Loucy (cell line): Measurements from ENCODE around the gene CHMP5.

Source experiments
- CTCF ChIP-seq: fragments of 200-600 bp; sonication (generic); conservative IDR thresholded peaks from 2 replicates; pipeline ENCODE4 v1.5.1; 2014; ENCODE audit warnings: mild to moderate bottlenecking, antibody characterized with exemption, low read length
- EZH2phosphoT487 ChIP-seq: fragments of 200-600 bp; IDR thresholded peaks from 2 replicates; pipeline ENCODE4 v1.6.1; 2018; ENCODE audit warnings: antibody characterized with exemption, mild to moderate bottlenecking, moderate library complexity, borderline replicate concordance

GRCh38 chr9:33225319-33226147, 39.3 kb upstream of the CHMP5 start:
- peak; percentile 78 for TF ChIP-seq CTCF
- TF ChIP-seq EZH2phosphoT487: no peak
